K562 (cell line): ENCODE results near the gene NFATC3. TPM values are rescaled to one million over a fixed set of nuclear protein-coding genes. Genes with fewer than 3 reads are reported as not detected.
A peak's percentile ranks its signal among the peaks of the same experiment; 100 is the strongest.

Source experiments
- ELF1 ChIP-seq: fragments of 200-800 bp; sonication (Bioruptor generic); IDR thresholded peaks from 2 replicates; pipeline ENCODE4 v1.6.1; 2016; ENCODE audit warnings: missing genetic modification characterization, missing compliant biosample characterization
- EP400 ChIP-seq: fragments of 450-650 bp; IDR thresholded peaks from 2 replicates; pipeline ENCODE4 v1.6.1; 2017; ENCODE audit warnings: antibody characterized with exemption, mild to moderate bottlenecking, moderate library complexity
- HDAC1 ChIP-seq, 2 experiments: fragments of 450-650 bp; IDR thresholded peaks; 2 replicates each; pipeline ENCODE4 v1.6.1; 2016 to 2017; ENCODE audit warnings: inconsistent platforms in 1 of 2, mild to moderate bottlenecking in 1 of 2, moderate library complexity in 1 of 2
- MTA1 ChIP-seq: fragments of 450-650 bp; IDR thresholded peaks from 2 replicates; pipeline ENCODE4 v1.6.1; 2017; ENCODE audit warnings: borderline replicate concordance
- NCOA6 ChIP-seq: fragments of 450-650 bp; IDR thresholded peaks from 2 replicates; pipeline ENCODE4 v1.6.1; 2017; ENCODE audit warnings: mild to moderate bottlenecking
- NFE2 ChIP-seq: IDR thresholded peaks from 2 replicates; pipeline ENCODE4 v1.6.1; 2014; ENCODE audit warnings: antibody characterized with exemption, low read depth
- RCOR1 ChIP-seq, 2 experiments: IDR thresholded peaks; 2 replicates each; pipeline ENCODE4 v1.6.1; 2012; ENCODE audit warnings: low read depth in 2 of 2, low read length in 2 of 2, borderline replicate concordance in 1 of 2, improper control_type of control experiment in 1 of 2
- TBP ChIP-seq: optimal IDR thresholded peaks from 2 replicates; pipeline ENCODE3; 2011; ENCODE audit warnings: low read depth, low read length, improper control_type of control experiment
- ZNF830 ChIP-seq: fragments of 250-450 bp; sonication (Bioruptor Pico); IDR thresholded peaks from 2 replicates; pipeline ENCODE4 v1.5.0; 2021; ENCODE audit warnings: mild to moderate bottlenecking
- polyA plus RNA-seq, 8 experiments: library from polyadenylated mRNA; depleted of rRNA in 4 of 8; stranded (reverse) in 5 of 8; unstranded in 3 of 8; fragments of >200 nt; fragmentation: Nextera tagmentation in 2 of 8; fragmentation: Illumina TruSeq in 1 of 8; extraction: Ambion mirVana in 2 of 8; extraction: Trizol in 1 of 8; gene quantifications; 2 replicates each; pipeline versions ENCODE4 v1.2.1 to v1.2.3, GENCODE V29; 2011 to 2014; ENCODE audit warnings: inconsistent platforms in 1 of 8, missing spikeins in 1 of 8
- total RNA-seq, 7 experiments: library from RNA; depleted of rRNA in 6 of 7; stranded (reverse); fragments of >200 nt in 6 of 7; fragmentation: Illumina TruSeq in 2 of 7; extraction: Trizol in 2 of 7; gene quantifications; 2 replicates each; pipeline versions ENCODE4 v1.2.1 to v1.2.3, GENCODE V29; 2011 to 2021; ENCODE audit warnings: low replicate concordance in 1 of 7
- TF ChIP-seq, protein P1 (sequence below): fragments of 450-650 bp; IDR thresholded peaks from 2 replicates; pipeline ENCODE4 v1.6.1; 2017; ENCODE audit warnings: antibody characterized with exemption
- TF ChIP-seq, protein P2 (sequence below): sonication (generic); formaldehyde crosslinking; IDR thresholded peaks from 2 replicates; pipeline ENCODE4 v1.8.1; 2023; ENCODE audit warnings: mild to moderate bottlenecking, missing genetic modification reagents, moderate library complexity
- TF ChIP-seq, protein P3 (sequence below): sonication (generic); formaldehyde crosslinking; IDR thresholded peaks from 2 replicates; pipeline ENCODE4 v1.8.0; 2023; ENCODE audit warnings: missing genetic modification reagents, mild to moderate bottlenecking, borderline replicate concordance

The NFATC3 gene
- total and polyA plus RNA-seq, 9 of the 15 experiments (the other 6 are each of a cell fraction or from before 2014, with no cell fraction given) = 15.7 to 98.4 (median 59.4) TPM

GRCh38 chr16:68265078-68265920 is 180.1 kb downstream of the NFATC3 start (continued):
- TF ChIP-seq NCOA6 (no peak), ELF1 (tag) (peak; percentile 27; the same call in 1 of the 2 replicates), NFE2 (no peak), HDAC1 (IDR thresholded peaks at IDR 0.05) (0 out of 4 replicates have a peak, but pooled peaks of 1 of the 2 experiments have one; percentile 18), TBP (peak; percentile 66), RCOR1 (IDR thresholded peaks at IDR 0.05; ENCODE audit: borderline replicate concordance in 1 of 2, low read depth in 2 of 2, low read length in 2 of 2) (peak in 1 of 2 experiments; percentile 74; a peak in 2 of 4 replicates), MTA1 (no peak), EP400 (peak; percentile 11; the same call in 1 of the 2 replicates), ZNF830 (CRISPR knock-in tag) (no peak)
- TF ChIP-seq, protein P1, sequence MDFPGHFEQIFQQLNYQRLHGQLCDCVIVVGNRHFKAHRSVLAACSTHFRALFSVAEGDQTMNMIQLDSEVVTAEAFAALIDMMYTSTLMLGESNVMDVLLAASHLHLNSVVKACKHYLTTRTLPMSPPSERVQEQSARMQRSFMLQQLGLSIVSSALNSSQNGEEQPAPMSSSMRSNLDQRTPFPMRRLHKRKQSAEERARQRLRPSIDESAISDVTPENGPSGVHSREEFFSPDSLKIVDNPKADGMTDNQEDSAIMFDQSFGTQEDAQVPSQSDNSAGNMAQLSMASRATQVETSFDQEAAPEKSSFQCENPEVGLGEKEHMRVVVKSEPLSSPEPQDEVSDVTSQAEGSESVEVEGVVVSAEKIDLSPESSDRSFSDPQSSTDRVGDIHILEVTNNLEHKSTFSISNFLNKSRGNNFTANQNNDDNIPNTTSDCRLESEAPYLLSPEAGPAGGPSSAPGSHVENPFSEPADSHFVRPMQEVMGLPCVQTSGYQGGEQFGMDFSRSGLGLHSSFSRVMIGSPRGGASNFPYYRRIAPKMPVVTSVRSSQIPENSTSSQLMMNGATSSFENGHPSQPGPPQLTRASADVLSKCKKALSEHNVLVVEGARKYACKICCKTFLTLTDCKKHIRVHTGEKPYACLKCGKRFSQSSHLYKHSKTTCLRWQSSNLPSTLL = no peak
- TF ChIP-seq, protein P2, sequence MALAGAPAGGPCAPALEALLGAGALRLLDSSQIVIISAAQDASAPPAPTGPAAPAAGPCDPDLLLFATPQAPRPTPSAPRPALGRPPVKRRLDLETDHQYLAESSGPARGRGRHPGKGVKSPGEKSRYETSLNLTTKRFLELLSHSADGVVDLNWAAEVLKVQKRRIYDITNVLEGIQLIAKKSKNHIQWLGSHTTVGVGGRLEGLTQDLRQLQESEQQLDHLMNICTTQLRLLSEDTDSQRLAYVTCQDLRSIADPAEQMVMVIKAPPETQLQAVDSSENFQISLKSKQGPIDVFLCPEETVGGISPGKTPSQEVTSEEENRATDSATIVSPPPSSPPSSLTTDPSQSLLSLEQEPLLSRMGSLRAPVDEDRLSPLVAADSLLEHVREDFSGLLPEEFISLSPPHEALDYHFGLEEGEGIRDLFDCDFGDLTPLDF = no peak
- TF ChIP-seq, protein P3, sequence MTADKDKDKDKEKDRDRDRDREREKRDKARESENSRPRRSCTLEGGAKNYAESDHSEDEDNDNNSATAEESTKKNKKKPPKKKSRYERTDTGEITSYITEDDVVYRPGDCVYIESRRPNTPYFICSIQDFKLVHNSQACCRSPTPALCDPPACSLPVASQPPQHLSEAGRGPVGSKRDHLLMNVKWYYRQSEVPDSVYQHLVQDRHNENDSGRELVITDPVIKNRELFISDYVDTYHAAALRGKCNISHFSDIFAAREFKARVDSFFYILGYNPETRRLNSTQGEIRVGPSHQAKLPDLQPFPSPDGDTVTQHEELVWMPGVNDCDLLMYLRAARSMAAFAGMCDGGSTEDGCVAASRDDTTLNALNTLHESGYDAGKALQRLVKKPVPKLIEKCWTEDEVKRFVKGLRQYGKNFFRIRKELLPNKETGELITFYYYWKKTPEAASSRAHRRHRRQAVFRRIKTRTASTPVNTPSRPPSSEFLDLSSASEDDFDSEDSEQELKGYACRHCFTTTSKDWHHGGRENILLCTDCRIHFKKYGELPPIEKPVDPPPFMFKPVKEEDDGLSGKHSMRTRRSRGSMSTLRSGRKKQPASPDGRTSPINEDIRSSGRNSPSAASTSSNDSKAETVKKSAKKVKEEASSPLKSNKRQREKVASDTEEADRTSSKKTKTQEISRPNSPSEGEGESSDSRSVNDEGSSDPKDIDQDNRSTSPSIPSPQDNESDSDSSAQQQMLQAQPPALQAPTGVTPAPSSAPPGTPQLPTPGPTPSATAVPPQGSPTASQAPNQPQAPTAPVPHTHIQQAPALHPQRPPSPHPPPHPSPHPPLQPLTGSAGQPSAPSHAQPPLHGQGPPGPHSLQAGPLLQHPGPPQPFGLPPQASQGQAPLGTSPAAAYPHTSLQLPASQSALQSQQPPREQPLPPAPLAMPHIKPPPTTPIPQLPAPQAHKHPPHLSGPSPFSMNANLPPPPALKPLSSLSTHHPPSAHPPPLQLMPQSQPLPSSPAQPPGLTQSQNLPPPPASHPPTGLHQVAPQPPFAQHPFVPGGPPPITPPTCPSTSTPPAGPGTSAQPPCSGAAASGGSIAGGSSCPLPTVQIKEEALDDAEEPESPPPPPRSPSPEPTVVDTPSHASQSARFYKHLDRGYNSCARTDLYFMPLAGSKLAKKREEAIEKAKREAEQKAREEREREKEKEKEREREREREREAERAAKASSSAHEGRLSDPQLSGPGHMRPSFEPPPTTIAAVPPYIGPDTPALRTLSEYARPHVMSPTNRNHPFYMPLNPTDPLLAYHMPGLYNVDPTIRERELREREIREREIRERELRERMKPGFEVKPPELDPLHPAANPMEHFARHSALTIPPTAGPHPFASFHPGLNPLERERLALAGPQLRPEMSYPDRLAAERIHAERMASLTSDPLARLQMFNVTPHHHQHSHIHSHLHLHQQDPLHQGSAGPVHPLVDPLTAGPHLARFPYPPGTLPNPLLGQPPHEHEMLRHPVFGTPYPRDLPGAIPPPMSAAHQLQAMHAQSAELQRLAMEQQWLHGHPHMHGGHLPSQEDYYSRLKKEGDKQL (CRISPR knock-in tag) = 0 out of 2 replicates have a peak, but pooled peaks have one; percentile 60
